HCT116 (cell line): Measurements from ENCODE around the gene LCMT1. TPM values are rescaled to one million over a fixed set of nuclear protein-coding genes. Genes with fewer than 3 reads are reported as not detected.

Source experiments
- ATAC-seq: fragments of 200-7000 bp; cut with Tn5 transposase; 2 replicates; pipeline ENCODE4 v1.9.1; 2020; ENCODE audit warnings: mild to moderate bottlenecking, moderate library complexity
- BruUV-seq: library from RNA; stranded (reverse); fragments of 400-500 nt; replicated peaks from 2 replicates; lab custom pipeline; 2021; lab: Mats Ljungman, UMichigan
- CTCF ChIA-PET: fragments of 300-600 bp; sonication (Branson Sonifier 250); formaldehyde crosslinking; loops from one replicate; lab custom pipeline; 2021; ENCODE audit warnings: antibody characterized with exemption; lab: Charles Lee
- POLR2A ChIA-PET: fragments of 300-600, 350-600 bp; sonication (Branson Sonifier 250); formaldehyde crosslinking; loops from one replicate; lab custom pipeline; 2021; ENCODE audit warnings: antibody characterized with exemption; lab: Charles Lee
- RAD21 ChIA-PET, 2 experiments: fragments of 300-600 bp; sonication (Branson Sonifier 250); formaldehyde crosslinking; loops; one replicate each; lab custom pipeline; 2023; ENCODE audit warnings: low total read pairs in 2 of 2; ENCODE audit not compliant: uncharacterized antibody in 2 of 2, unreplicated experiment in 2 of 2, low non-redundant PET in 1 of 2; lab: Charles Lee
- DNase-seq: peaks from one replicate; pipeline ENCODE4 v3.0.0-alpha.2; 2010; ENCODE audit warnings: low read depth, low spot score
- H2AFZ ChIP-seq: fragments of 200-600 bp; shearing (Covaris generic), sonication (generic); 2 replicates; pipeline ENCODE4 v1.6.1; 2017; ENCODE audit warnings: low read depth, mixed run types, mixed read lengths, antibody characterized with exemption, low read length; ENCODE audit not compliant: poor library complexity, severe bottlenecking
- H3K27ac ChIP-seq: 2 replicates; pipeline ENCODE4 v1.5.1; 2012; ENCODE audit warnings: low read depth, low read length
- H3K27me3 ChIP-seq: fragments of 200-600 bp; sonication (generic); 2 replicates; pipeline ENCODE4 v1.6.1; 2016; ENCODE audit warnings: mixed run types, low read length, mixed read lengths; ENCODE audit not compliant: insufficient read depth
- H3K36me3 ChIP-seq, 2 experiments: fragments of 200-500 bp in 1 of 2; fragments of 200-600 bp in 1 of 2; sonication (Bioruptor generic) in 1 of 2; sonication (generic) in 1 of 2; 2 replicates each; pipeline versions ENCODE4 v1.5.1 to v1.6.1; 2014 to 2016; ENCODE audit warnings: low read length in 2 of 2, inconsistent platforms in 1 of 2, mixed read lengths in 1 of 2, mixed run types in 1 of 2; ENCODE audit not compliant: insufficient read depth in 2 of 2, control insufficient read depth in 1 of 2
- H3K4me1 ChIP-seq, 2 experiments: fragments of 200-600 bp in 1 of 2; sonication (generic) in 1 of 2; 2 replicates each; pipeline versions ENCODE4 v1.5.1 to v1.6.1; 2012 to 2017; ENCODE audit warnings: low read length in 2 of 2, inconsistent platforms in 1 of 2, mild to moderate bottlenecking in 1 of 2, mixed read lengths in 1 of 2, mixed run types in 1 of 2, moderate library complexity in 1 of 2; ENCODE audit not compliant: insufficient read depth in 2 of 2, control insufficient read depth in 1 of 2
- H3K4me2 ChIP-seq: fragments of 200-600 bp; sonication (generic); 2 replicates; pipeline ENCODE4 v1.6.1; 2017; ENCODE audit warnings: mixed run types, low read length, mixed read lengths
- H3K4me3 ChIP-seq, 2 experiments: fragments of 200-600 bp in 1 of 2; sonication (generic) in 1 of 2; replicated peaks in 1 of 2; 2 replicates each; pipeline ENCODE4 v1.5.1; 2011 to 2016; ENCODE audit warnings: low read length in 2 of 2, control low read depth in 1 of 2, low read depth in 1 of 2, mild to moderate bottlenecking in 1 of 2, mixed read lengths in 1 of 2, mixed run types in 1 of 2
- H3K79me2 ChIP-seq: fragments of 200-600 bp; sonication (generic); 2 replicates; pipeline ENCODE4 v1.6.1; 2017; ENCODE audit warnings: mild to moderate bottlenecking, mixed run types, low read length, moderate library complexity, mixed read lengths; ENCODE audit not compliant: insufficient read depth
- H3K9ac ChIP-seq: fragments of 200-600 bp; sonication (generic); 2 replicates; pipeline ENCODE4 v1.6.1; 2016; ENCODE audit warnings: low read length, mixed read lengths
- H3K9me2 ChIP-seq: fragments of 200-600 bp; sonication (generic), shearing (Covaris generic); 2 replicates; pipeline ENCODE4 v1.6.1; 2017; ENCODE audit warnings: mixed run types, mild to moderate bottlenecking, moderate library complexity; ENCODE audit not compliant: insufficient read depth
- H3K9me3 ChIP-seq, 2 experiments: fragments of 200-500 bp in 1 of 2; fragments of 200-600 bp in 1 of 2; sonication (Bioruptor generic) in 1 of 2; sonication (generic) in 1 of 2; 2 replicates each; pipeline ENCODE4 v1.6.1; 2014 to 2017; ENCODE audit warnings: low read length in 2 of 2, mixed read lengths in 2 of 2, inconsistent platforms in 1 of 2, low read depth in 1 of 2, mild to moderate bottlenecking in 1 of 2, mixed run types in 1 of 2, moderate library complexity in 1 of 2; ENCODE audit not compliant: control insufficient read depth in 1 of 2, insufficient read depth in 1 of 2
- H4K20me1 ChIP-seq: fragments of 200-600 bp; sonication (generic), shearing (Covaris generic); 2 replicates; pipeline ENCODE4 v1.6.1; 2017; ENCODE audit warnings: mixed run types, mild to moderate bottlenecking, moderate library complexity; ENCODE audit not compliant: insufficient read depth
- CBX3 ChIP-seq: IDR thresholded peaks from 2 replicates; pipeline ENCODE4 v1.6.1; 2012; ENCODE audit warnings: low read depth
- CEBPB ChIP-seq: IDR thresholded peaks from 2 replicates; pipeline ENCODE4 v1.6.1; 2012; ENCODE audit warnings: low read depth
- ELF1 ChIP-seq: IDR thresholded peaks from 2 replicates; pipeline ENCODE4 v1.6.1; 2012; ENCODE audit warnings: low read depth, borderline replicate concordance
- POLR2AphosphoS5 ChIP-seq: IDR thresholded peaks from 2 replicates; pipeline ENCODE4 v1.6.1; 2011; ENCODE audit warnings: mild to moderate bottlenecking, low read depth, low read length, moderate library complexity
- SIN3A ChIP-seq: IDR thresholded peaks from 2 replicates; pipeline ENCODE4 v1.6.1; 2012; ENCODE audit warnings: low read depth
- SP1 ChIP-seq: IDR thresholded peaks from 2 replicates; pipeline ENCODE4 v1.6.1; 2012; ENCODE audit warnings: low read depth
- YY1 ChIP-seq: IDR thresholded peaks from 2 replicates; pipeline ENCODE4 v1.6.1; 2011; ENCODE audit warnings: low read length, low read depth, moderate library complexity, mild to moderate bottlenecking; ENCODE audit not compliant: insufficient replicate concordance; ENCODE audit errors: extremely low read depth
- ZFX ChIP-seq: fragments of 450-650 bp; IDR thresholded peaks from 2 replicates; pipeline ENCODE4 v1.6.1; 2017
- intact Hi-C: fragments of 100-400 bp; cut with micrococcal nuclease; formaldehyde crosslinking; loops from 2 replicates; pipeline ENCODE4 v1.10.0; 2022
- total RNA-seq: library from RNA; stranded (reverse); gene quantifications from one replicate; pipeline ENCODE4 v1.2.1, GENCODE V29; 2021; ENCODE audit not compliant: unreplicated experiment
- TF ChIP-seq, protein P1 (sequence below), 3 experiments: fragments of 200-600 bp in 1 of 3; sonication (generic) in 1 of 3; IDR thresholded peaks in 2 of 3; conservative IDR thresholded peaks in 1 of 3; 2 replicates each; pipeline ENCODE4 v1.5.1; 2012 to 2017; ENCODE audit warnings: low read depth in 2 of 3, low read length in 2 of 3, antibody characterized with exemption in 1 of 3, borderline replicate concordance in 1 of 3, control low read depth in 1 of 3, mild to moderate bottlenecking in 1 of 3, mixed read lengths in 1 of 3, mixed run types in 1 of 3, moderate library complexity in 1 of 3; ENCODE audit not compliant: insufficient read depth in 1 of 3
- TF ChIP-seq, protein P2 (sequence below): IDR thresholded peaks from 2 replicates; pipeline ENCODE4 v1.6.1; 2012
- TF ChIP-seq, protein P3 (sequence below): IDR thresholded peaks from 2 replicates; pipeline ENCODE4 v1.6.1; 2012; ENCODE audit warnings: low read depth

Gene LCMT1
- total RNA-seq, 1 experiment from 2014 or later: 52.4 TPM

DNA sequence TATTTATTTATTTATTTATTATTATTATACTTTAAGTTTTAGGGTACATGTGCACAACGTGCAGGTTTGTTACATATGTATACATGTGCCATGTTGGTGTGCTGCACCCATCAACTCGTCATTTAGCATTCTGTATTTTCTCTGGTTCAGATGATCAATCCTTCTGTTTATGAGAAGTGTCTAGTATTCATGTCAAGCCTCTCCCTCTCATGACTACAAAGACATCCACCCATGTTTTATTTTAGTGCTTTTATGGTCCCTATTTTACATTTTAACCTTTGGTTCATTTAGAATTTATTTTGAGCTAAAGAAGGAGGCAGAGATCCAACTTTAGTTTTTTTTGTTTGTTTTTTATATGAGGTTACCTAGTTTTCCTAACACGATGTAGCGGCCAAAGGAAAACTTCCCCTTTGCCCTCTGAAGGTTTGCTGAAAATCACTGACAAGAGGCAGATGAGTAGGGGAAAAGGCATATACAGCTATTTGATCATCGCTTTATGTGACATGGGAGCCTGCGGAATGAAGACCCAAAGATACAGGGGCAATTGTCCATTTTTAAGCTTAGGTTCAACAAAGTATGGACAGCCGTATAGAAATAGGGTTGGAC is 82.8 kb downstream of the LCMT1 start:
- TF ChIP-seq CBX3 (no peak), YY1 (no peak), CEBPB (no peak), SP1 (no peak), ELF1 (no peak), POLR2AphosphoS5 (no peak), ZFX (no peak), SIN3A (no peak)
- TF ChIP-seq, protein P1, sequence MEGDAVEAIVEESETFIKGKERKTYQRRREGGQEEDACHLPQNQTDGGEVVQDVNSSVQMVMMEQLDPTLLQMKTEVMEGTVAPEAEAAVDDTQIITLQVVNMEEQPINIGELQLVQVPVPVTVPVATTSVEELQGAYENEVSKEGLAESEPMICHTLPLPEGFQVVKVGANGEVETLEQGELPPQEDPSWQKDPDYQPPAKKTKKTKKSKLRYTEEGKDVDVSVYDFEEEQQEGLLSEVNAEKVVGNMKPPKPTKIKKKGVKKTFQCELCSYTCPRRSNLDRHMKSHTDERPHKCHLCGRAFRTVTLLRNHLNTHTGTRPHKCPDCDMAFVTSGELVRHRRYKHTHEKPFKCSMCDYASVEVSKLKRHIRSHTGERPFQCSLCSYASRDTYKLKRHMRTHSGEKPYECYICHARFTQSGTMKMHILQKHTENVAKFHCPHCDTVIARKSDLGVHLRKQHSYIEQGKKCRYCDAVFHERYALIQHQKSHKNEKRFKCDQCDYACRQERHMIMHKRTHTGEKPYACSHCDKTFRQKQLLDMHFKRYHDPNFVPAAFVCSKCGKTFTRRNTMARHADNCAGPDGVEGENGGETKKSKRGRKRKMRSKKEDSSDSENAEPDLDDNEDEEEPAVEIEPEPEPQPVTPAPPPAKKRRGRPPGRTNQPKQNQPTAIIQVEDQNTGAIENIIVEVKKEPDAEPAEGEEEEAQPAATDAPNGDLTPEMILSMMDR (IDR thresholded peaks at IDR 0.05 in 2 of 3, conservative IDR thresholded peaks at IDR 0.05 in 1 of 3; ENCODE audit: borderline replicate concordance in 1 of 3, insufficient read depth in 1 of 3, low read depth in 2 of 3, low read length in 2 of 3): no peak
- TF ChIP-seq, protein P2, sequence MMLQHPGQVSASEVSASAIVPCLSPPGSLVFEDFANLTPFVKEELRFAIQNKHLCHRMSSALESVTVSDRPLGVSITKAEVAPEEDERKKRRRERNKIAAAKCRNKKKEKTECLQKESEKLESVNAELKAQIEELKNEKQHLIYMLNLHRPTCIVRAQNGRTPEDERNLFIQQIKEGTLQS: no peak
- TF ChIP-seq, protein P3, sequence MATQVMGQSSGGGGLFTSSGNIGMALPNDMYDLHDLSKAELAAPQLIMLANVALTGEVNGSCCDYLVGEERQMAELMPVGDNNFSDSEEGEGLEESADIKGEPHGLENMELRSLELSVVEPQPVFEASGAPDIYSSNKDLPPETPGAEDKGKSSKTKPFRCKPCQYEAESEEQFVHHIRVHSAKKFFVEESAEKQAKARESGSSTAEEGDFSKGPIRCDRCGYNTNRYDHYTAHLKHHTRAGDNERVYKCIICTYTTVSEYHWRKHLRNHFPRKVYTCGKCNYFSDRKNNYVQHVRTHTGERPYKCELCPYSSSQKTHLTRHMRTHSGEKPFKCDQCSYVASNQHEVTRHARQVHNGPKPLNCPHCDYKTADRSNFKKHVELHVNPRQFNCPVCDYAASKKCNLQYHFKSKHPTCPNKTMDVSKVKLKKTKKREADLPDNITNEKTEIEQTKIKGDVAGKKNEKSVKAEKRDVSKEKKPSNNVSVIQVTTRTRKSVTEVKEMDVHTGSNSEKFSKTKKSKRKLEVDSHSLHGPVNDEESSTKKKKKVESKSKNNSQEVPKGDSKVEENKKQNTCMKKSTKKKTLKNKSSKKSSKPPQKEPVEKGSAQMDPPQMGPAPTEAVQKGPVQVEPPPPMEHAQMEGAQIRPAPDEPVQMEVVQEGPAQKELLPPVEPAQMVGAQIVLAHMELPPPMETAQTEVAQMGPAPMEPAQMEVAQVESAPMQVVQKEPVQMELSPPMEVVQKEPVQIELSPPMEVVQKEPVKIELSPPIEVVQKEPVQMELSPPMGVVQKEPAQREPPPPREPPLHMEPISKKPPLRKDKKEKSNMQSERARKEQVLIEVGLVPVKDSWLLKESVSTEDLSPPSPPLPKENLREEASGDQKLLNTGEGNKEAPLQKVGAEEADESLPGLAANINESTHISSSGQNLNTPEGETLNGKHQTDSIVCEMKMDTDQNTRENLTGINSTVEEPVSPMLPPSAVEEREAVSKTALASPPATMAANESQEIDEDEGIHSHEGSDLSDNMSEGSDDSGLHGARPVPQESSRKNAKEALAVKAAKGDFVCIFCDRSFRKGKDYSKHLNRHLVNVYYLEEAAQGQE: no peak
- TF ChIP-seq, all 23 proteins: peak for 0
- RAD21 ChIA-PET: no interaction called here
- intact Hi-C loops: no loop called here
- Histone ChIP-seq H3K9me2 (no peaks in the 10 kb centered on the region), H3K27me3 (no peaks in the 10 kb centered on the region), H3K9ac (no peak overlapping the region), H4K20me1 (no peaks in the 10 kb centered on the region), H3K27ac (no peak overlapping the region), H2AFZ (no peak overlapping the region), H3K79me2 (no peaks in the 10 kb centered on the region), H3K4me2 (no peak overlapping the region), H3K4me3 (no peak overlapping the region), H3K9me3 (no peaks in the 10 kb centered on the region), H3K36me3 (no peaks in the 10 kb centered on the region), H3K4me1 (peaks cover 0 to 12% of the 10 kb centered on the region in 2 experiments; a peak in 2 of 4 replicates)
- DNase-seq (no peak), ATAC-seq (no peak)
- CTCF ChIA-PET: no interaction called here
- BruUV-seq: no TSS peak
- POLR2A ChIA-PET: no interaction called here
